ENCODE measurements around the gene CYGB. TPM values are rescaled to one million over a fixed set of nuclear protein-coding genes. Genes with fewer than 3 reads are reported as not detected.

The CYGB gene
- total and polyA plus RNA-seq, 2 of the 13 experiments (the other 11 are each of a cell fraction or from before 2014, with no cell fraction given), result 18.9 to 27.1 TPM

DNA sequence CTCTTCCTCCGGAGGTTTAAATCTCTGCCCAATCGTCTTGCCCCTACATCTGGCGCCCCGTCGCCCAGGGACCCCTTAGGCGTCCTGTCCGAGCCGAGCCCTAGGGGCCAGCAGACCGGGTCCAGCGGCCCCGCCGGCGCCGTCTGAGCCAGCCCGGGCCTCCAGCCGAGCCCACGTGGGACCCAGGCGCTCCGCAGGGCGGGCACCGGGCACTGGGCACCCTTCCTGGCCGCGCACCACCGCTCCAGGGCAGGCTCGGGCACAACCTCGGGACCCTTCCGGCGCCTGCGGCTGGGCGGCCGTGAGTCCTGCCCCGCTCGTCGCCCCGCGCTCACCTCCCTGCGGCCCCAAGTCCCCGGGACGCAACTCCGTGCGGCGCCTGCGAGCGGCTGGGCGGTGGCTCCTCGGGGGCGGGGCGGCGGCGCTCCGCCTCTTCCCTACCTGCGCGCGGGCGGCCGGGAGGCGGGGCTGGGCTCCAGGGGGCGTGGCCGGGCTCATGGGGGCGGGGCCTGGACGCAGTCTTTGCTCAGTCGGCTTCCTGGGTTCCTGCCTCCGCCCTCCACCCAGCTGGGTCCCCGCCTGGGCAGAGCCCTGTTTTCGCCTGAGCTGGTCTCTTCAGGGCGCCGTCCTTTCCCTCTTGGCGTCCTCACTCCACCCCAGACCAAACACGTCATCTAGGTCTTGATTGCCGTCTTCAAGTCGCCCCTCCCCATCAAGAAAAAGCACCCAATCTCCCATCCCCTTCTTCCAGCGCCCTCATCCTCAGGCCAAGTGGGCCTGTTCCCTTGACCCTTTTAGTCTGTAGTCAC, 36.3 kb downstream of the CYGB start, which contains the start of gene RHBDF2 (continued):
- no peak for TF ChIP-seq ZNF644 (CRISPR knock-in tag; IDR thresholded peaks at IDR 0.05; ENCODE audit: low read depth)
- no peak; the same call in 1 of the 2 replicates for TF ChIP-seq HES4 (CRISPR knock-in tag; IDR thresholded peaks at IDR 0.05; ENCODE audit: borderline replicate concordance)
- peak; percentile 39; the same call in 1 of the 2 replicates for TF ChIP-seq MIER3 (CRISPR knock-in tag; IDR thresholded peaks at IDR 0.05; ENCODE audit: borderline replicate concordance)
- no peak for TF ChIP-seq ZNF253 (CRISPR knock-in tag; IDR thresholded peaks at IDR 0.05; ENCODE audit: borderline replicate concordance)
- TF ChIP-seq, protein P1, sequence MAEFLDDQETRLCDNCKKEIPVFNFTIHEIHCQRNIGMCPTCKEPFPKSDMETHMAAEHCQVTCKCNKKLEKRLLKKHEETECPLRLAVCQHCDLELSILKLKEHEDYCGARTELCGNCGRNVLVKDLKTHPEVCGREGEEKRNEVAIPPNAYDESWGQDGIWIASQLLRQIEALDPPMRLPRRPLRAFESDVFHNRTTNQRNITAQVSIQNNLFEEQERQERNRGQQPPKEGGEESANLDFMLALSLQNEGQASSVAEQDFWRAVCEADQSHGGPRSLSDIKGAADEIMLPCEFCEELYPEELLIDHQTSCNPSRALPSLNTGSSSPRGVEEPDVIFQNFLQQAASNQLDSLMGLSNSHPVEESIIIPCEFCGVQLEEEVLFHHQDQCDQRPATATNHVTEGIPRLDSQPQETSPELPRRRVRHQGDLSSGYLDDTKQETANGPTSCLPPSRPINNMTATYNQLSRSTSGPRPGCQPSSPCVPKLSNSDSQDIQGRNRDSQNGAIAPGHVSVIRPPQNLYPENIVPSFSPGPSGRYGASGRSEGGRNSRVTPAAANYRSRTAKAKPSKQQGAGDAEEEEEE (CRISPR knock-in tag; IDR thresholded peaks at IDR 0.05; ENCODE audit: borderline replicate concordance), result no peak; the same call in 1 of the 2 replicates
- TF ChIP-seq SMAD3 (CRISPR knock-in tag; IDR thresholded peaks at IDR 0.05), result no peak
- TF ChIP-seq, protein P2, sequence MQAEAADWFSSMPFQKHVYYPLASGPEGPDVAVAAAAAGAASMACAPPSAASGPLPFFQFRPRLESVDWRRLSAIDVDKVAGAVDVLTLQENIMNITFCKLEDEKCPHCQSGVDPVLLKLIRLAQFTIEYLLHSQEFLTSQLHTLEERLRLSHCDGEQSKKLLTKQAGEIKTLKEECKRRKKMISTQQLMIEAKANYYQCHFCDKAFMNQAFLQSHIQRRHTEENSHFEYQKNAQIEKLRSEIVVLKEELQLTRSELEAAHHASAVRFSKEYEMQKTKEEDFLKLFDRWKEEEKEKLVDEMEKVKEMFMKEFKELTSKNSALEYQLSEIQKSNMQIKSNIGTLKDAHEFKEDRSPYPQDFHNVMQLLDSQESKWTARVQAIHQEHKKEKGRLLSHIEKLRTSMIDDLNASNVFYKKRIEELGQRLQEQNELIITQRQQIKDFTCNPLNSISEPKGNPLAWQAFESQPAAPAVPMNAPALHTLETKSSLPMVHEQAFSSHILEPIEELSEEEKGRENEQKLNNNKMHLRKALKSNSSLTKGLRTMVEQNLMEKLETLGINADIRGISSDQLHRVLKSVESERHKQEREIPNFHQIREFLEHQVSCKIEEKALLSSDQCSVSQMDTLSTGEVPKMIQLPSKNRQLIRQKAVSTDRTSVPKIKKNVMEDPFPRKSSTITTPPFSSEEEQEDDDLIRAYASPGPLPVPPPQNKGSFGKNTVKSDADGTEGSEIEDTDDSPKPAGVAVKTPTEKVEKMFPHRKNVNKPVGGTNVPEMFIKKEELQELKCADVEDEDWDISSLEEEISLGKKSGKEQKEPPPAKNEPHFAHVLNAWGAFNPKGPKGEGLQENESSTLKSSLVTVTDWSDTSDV (CRISPR knock-in tag; IDR thresholded peaks at IDR 0.05), result peak; percentile 97
- TF ChIP-seq, protein P3, sequence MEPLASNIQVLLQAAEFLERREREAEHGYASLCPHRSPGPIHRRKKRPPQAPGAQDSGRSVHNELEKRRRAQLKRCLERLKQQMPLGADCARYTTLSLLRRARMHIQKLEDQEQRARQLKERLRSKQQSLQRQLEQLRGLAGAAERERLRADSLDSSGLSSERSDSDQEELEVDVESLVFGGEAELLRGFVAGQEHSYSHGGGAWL (CRISPR knock-in tag; IDR thresholded peaks at IDR 0.05), result peak; percentile 50; the same call in 1 of the 2 replicates
- TF ChIP-seq CAMTA2 (CRISPR knock-in tag; IDR thresholded peaks at IDR 0.05; ENCODE audit: borderline replicate concordance), result no peak
- no peak for TF ChIP-seq ZNF546 (CRISPR knock-in tag; conservative IDR thresholded peaks at IDR 0.05)
- TF ChIP-seq, protein P4, sequence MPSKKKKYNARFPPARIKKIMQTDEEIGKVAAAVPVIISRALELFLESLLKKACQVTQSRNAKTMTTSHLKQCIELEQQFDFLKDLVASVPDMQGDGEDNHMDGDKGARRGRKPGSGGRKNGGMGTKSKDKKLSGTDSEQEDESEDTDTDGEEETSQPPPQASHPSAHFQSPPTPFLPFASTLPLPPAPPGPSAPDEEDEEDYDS (CRISPR knock-in tag; IDR thresholded peaks at IDR 0.05), result peak; percentile 66; the same call in 1 of the 2 replicates
- no peak for TF ChIP-seq NR1H2 (CRISPR knock-in tag; IDR thresholded peaks at IDR 0.05; ENCODE audit: borderline replicate concordance, low read depth)
- 0 out of 2 replicates have a peak, but pooled peaks have one; percentile 23 for TF ChIP-seq ZSCAN22 (CRISPR knock-in tag; IDR thresholded peaks at IDR 0.05)
- 0 out of 2 replicates have a peak, but pooled peaks have one; percentile 68 for TF ChIP-seq ZNF136 (CRISPR knock-in tag; IDR thresholded peaks at IDR 0.05; ENCODE audit: low read depth)
- no peak for TF ChIP-seq ZNF7 (CRISPR knock-in tag; IDR thresholded peaks at IDR 0.05)
- peak; percentile 89; the same call in 1 of the 2 replicates for TF ChIP-seq ZNF329 (CRISPR knock-in tag; IDR thresholded peaks at IDR 0.05; ENCODE audit: low read depth)
- TF ChIP-seq, protein P5, sequence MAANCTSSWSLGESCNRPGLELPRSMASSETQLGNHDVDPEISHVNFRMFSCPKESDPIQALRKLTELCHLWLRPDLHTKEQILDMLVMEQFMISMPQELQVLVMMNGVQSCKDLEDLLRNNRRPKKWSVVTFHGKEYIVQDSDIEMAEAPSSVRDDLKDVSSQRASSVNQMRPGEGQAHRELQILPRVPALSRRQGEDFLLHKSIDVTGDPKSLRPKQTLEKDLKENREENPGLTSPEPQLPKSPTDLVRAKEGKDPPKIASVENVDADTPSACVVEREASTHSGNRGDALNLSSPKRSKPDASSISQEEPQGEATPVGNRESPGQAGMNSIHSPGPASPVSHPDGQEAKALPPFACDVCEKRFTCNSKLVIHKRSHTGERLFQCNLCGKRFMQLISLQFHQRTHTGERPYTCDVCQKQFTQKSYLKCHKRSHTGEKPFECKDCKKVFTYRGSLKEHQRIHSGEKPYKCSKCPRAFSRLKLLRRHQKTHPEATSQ (CRISPR knock-in tag; IDR thresholded peaks at IDR 0.05; ENCODE audit: borderline replicate concordance), result no peak
- TF ChIP-seq NR2C2 (CRISPR knock-in tag; IDR thresholded peaks at IDR 0.05; ENCODE audit: borderline replicate concordance), result peak; percentile 31; the same call in 1 of the 2 replicates
- TF ChIP-seq, protein P6, sequence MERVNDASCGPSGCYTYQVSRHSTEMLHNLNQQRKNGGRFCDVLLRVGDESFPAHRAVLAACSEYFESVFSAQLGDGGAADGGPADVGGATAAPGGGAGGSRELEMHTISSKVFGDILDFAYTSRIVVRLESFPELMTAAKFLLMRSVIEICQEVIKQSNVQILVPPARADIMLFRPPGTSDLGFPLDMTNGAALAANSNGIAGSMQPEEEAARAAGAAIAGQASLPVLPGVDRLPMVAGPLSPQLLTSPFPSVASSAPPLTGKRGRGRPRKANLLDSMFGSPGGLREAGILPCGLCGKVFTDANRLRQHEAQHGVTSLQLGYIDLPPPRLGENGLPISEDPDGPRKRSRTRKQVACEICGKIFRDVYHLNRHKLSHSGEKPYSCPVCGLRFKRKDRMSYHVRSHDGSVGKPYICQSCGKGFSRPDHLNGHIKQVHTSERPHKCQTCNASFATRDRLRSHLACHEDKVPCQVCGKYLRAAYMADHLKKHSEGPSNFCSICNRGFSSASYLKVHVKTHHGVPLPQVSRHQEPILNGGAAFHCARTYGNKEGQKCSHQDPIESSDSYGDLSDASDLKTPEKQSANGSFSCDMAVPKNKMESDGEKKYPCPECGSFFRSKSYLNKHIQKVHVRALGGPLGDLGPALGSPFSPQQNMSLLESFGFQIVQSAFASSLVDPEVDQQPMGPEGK (CRISPR knock-in tag; IDR thresholded peaks at IDR 0.05), result peak; percentile 15; the same call in 1 of the 2 replicates
